Measurements from ENCODE around the gene IGLL5.
"Not testable (repeated sequence)": the region's sequence is repeated elsewhere in the genome, so short reads cannot be mapped to it uniquely, and the experiment has no call there.

IGLL5 gene

DNA sequence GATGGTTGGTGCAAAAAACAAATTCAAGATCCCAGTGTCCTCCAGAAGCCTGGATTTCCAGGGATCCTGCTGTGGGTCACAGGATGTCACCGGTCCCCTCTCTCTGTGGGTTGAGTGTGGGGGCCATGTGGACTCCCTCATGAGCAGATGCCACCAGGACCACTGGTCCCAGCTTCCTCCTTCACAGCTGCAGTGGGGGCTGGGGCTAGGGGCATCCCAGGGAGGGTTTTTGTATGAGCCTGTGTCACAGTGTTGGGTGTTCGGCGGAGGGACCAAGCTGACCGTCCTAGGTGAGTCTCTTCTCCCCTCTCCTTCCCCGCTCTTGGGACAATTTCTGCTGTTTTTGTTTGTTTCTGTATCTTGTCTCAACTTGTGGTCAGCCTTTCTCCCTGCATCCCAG, 17.1 kb downstream of the IGLL5 start:
- H3K4me1 Mint-ChIP-seq (ENCODE audit: low read depth in 2 of 2); H3K27ac Mint-ChIP-seq; H3K9me3 Mint-ChIP-seq; DNase-seq; H3K36me3 Mint-ChIP-seq (ENCODE audit: insufficient read depth); ATAC-seq (replicated peaks); H3K4me3 Mint-ChIP-seq: not testable (repeated sequence)
- H3K27me3 Mint-ChIP-seq, result peaks cover 23 to 50% of the 10 kb centered on the region in 2 donors

DNA sequence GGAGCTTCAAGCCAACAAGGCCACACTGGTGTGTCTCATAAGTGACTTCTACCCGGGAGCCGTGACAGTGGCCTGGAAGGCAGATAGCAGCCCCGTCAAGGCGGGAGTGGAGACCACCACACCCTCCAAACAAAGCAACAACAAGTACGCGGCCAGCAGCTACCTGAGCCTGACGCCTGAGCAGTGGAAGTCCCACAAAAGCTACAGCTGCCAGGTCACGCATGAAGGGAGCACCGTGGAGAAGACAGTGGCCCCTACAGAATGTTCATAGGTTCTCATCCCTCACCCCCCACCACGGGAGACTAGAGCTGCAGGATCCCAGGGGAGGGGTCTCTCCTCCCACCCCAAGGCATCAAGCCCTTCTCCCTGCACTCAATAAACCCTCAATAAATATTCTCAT, 18.8 kb downstream of the IGLL5 start:
- not testable (repeated sequence) for H3K4me3 Mint-ChIP-seq; ATAC-seq (replicated peaks); H3K36me3 Mint-ChIP-seq (ENCODE audit: insufficient read depth); H3K4me1 Mint-ChIP-seq (ENCODE audit: low read depth in 2 of 2); H3K9me3 Mint-ChIP-seq; DNase-seq
- peak overlapping the region in 1 of 2 donors; percentile 56 for H3K27ac Mint-ChIP-seq
- peaks cover 28 to 58% of the 10 kb centered on the region in 2 donors for H3K27me3 Mint-ChIP-seq

DNA sequence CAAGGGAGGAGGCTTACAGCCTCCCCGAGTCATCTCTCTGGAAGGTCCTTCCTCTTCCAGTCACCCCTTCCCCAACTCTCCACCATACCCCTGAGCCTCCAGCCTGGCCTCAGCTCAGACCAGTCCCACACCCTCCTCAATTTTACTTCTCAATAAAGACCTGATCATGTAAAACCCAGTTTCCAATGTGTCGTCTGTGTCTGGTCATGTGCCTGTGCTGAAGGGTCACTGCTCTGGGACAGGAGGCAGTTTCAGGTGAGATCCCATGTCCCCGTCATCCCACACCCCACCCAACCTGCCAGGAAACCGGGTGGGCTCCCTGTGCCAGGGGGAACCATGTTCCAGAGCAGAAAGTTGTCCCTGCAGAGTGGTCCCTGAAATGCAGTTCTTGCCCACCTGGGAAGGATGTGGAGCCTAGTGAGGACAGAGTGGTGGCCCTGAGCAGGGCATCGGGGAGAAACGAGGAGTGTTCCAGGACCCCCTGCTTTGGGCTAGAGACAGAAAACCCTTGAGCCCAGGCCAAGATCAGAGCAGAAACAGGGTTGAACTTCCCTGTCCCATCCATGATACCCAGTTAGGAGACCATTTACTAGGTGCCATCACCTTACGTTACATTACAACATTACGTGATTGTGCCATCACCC, 19.4 kb downstream of the IGLL5 start:
- Mint-ChIP-seq H3K4me1 (ENCODE audit: low read depth in 2 of 2) (peaks cover 0 to 3% of the 10 kb centered on the region in 2 donors), H3K27me3 (peaks cover 22 to 57% of the 10 kb centered on the region in 2 donors), H3K27ac (peak overlapping the region in 1 of 2 donors; percentile 56), H3K4me3 (no peak overlapping the region), H3K36me3 (ENCODE audit: insufficient read depth) (peaks cover 5% of the 10 kb centered on the region), H3K9me3 (no peaks in the 10 kb centered on the region)
- no peak for ATAC-seq (replicated peaks)
- DNase-seq, result no peak

DNA sequence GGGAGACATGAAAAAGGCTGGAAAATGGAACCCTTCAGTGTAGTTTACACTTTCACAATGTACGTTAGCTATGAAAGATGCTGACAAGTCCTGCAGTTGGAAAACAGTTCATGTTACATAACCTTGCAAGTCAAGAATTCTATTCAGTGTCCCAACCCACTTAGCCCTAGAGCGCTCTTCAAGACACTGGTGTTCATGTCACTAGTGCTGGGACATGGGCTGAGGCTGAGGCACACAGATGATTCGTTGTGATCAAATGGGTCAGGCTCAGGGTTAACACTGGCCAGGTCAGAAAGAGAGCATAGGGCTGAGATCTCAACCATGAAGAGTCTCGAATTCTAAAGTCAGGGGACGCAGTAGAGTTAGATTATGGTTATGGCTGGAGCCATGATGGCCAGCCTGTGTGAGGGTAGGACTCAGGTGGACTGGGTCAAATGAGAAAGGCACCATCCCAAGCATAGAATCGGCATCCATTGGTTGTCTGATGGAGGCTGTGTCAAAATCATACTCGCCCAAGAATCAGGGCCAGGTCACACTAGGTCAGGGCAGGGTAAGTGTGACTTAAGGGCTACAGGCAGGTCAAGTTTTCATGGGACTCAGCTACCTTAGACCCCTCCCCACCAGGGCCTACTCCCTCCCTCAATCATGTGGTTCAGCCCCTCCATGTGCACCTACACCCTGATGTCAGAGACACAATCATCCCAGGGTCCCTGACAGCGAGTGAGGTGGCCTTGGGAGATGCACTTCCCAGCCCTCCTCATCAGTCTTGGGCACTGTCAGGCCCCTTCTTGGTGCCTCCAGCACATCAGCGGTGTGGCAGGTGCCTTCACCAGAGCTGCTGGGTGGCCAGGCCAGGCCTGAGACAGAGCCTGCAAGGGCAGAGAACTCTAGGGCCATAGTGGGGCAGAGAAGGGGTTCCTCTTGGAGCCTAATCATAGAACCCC, 20.2 kb downstream of the IGLL5 start:
- ATAC-seq (replicated peaks) (no peak), DNase-seq (no peak)
- H3K27ac Mint-ChIP-seq, result no peak overlapping the region
- peaks cover 5% of the 10 kb centered on the region for H3K36me3 Mint-ChIP-seq (ENCODE audit: insufficient read depth)
- H3K27me3 Mint-ChIP-seq, result peaks cover 22 to 50% of the 10 kb centered on the region in 2 donors
- H3K4me1 Mint-ChIP-seq (ENCODE audit: low read depth in 2 of 2), result peaks cover 0 to 3% of the 10 kb centered on the region in 2 donors
- no peak overlapping the region for H3K4me3 Mint-ChIP-seq
- H3K9me3 Mint-ChIP-seq, result no peaks in the 10 kb centered on the region

DNA sequence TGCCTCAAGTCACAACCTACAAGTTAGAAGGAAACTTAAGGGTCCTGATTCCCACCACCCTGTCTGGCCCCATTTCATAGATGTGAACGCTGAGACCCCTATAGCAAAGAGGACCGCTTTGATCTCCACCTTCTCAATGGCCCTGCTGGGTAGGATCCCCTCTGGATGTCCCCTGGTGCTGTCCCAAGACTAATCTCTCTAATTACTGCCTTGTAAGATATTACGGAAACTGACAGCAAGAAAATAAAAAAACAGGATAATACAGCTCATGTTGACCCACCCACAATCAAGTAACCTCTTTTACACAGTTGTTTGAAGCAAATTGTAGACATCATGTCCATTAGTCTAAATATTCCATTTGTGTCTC, 20.9 kb downstream of the IGLL5 start:
- Mint-ChIP-seq H3K4me3 (no peak overlapping the region), H3K4me1 (ENCODE audit: low read depth in 2 of 2) (peaks cover 0 to 3% of the 10 kb centered on the region in 2 donors), H3K9me3 (no peaks in the 10 kb centered on the region), H3K27me3 (peaks cover 22 to 50% of the 10 kb centered on the region in 2 donors), H3K36me3 (ENCODE audit: insufficient read depth) (peaks cover 5% of the 10 kb centered on the region), H3K27ac (no peak overlapping the region)
- ATAC-seq (replicated peaks), result no peak
- no peak for DNase-seq

DNA sequence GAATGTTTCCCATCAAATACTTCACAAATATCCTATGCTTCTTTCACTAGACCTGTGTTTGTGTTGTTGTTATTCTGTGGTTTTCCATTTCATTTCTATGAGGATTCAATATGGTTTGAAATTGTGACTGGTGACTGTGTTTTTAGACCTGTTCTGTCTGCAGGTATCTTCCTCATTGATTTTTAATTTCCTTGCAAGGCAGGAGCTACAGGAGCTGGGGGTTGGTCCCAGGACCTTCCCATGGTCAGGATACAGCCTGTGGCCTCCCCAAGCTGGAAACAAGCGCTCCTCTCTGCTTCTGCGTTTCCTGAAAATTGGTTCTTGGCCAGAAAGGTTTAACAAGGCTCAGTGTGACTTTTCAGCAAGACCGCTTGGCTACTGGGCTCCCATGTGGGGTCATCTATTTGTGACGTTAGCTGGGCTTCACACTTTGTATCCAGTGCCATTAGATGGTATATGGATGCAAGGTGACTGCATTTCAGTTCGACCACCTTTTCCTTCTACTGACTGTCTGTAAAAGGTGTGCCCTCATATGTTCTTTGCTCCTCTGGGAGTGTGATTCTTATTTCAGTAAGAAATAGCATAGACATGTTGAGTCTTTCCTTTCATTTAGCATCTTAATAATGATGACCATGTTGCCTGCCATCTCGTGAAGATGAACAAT, 21.5 kb downstream of the IGLL5 start:
- H3K27me3 Mint-ChIP-seq, result peaks cover 22 to 52% of the 10 kb centered on the region in 2 donors

DNA sequence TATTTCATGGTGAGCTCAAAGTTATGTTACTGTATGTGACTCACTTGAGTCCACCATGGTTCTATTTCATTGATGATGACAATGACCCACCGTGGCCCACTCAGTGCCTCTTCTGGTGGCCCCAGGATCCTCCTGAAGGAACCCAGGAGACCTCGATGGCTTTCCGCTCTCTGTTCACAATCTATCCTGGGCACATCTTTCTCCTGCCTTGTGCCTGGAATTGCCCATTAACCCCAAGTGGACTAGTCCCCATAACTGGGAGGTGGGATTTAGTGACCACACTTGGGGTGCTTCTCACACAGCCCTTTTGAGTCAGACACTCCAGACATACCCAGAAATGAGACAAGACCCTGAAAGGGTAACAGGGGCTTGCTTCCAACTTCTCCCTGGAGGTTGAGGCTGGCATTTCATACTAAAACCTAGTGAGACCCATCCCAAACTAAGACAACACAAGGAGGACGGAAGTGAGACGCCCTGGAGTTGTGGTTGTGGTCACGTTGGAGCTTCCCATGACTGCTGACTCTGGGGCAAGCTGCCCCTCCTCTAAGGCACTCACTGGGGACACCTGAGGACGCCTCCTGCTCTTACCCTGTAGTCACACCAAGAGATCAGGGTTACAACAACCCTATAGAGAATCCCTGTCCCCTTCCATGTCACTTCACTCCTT, 22.1 kb downstream of the IGLL5 start:
- no peak for ATAC-seq (replicated peaks)
- Mint-ChIP-seq H3K27me3 (peaks cover 22 to 59% of the 10 kb centered on the region in 2 donors), H3K4me3 (no peak overlapping the region), H3K9me3 (no peaks in the 10 kb centered on the region), H3K27ac (no peak overlapping the region), H3K4me1 (ENCODE audit: low read depth in 2 of 2) (peaks cover 3 to 5% of the 10 kb centered on the region in 2 donors), H3K36me3 (ENCODE audit: insufficient read depth) (peaks cover 5% of the 10 kb centered on the region)
- no peak for DNase-seq

More for the DNA sequence above, 21.5 kb downstream of the IGLL5 start:
- no peak for ATAC-seq (replicated peaks)
- Mint-ChIP-seq H3K9me3 (no peaks in the 10 kb centered on the region), H3K4me3 (no peak overlapping the region), H3K4me1 (ENCODE audit: low read depth in 2 of 2) (peaks cover 0 to 3% of the 10 kb centered on the region in 2 donors), H3K36me3 (ENCODE audit: insufficient read depth) (peaks cover 5% of the 10 kb centered on the region), H3K27ac (no peak overlapping the region)
- DNase-seq, result no peak

DNA sequence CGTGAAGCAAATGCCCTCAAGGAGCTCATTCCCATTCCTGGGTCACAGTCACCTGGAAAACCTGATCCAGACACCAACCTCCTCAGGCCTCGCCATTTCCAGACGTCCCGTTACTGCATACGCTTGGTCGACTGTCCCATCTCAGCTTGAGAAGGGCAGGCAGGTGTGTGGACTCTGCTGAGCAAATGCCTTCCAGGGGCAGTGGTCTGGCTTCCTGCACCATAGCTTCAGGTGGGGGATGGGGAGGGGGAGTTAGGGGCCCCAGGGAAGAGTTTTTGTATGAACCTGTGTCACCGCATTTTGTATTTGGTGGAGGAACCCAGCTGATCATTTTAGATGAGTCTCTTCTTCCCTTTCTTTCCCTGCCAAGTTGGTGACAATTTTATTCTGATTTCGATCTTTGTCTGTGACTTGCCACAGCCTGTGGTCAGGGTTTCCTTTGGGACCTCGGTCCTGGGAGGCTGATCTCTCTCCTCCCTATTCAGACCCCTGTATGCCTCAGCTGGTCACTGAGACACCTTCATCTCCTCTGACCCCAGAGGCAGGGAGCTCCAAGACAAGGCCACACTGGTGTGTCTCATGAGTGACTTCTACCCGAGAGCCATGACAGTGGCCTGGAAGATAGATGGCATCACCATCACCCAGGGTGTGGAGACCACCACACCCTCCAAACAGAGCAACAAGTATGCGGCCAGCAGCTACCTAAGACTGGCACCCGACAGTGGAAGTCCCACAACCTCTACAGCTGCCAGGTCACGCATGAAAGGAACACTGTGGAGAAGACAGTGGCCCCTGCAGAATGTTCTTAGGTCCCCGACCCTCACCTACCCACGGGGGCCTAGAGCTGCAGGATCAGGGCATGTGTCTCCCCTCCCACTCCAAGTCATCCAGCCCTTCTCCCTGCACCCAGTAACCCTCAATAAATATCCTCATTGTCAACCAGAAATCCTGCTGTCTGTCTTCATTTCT, 22.9 kb downstream of the IGLL5 start:
- Mint-ChIP-seq H3K4me3 (no peak overlapping the region), H3K9me3 (no peaks in the 10 kb centered on the region), H3K36me3 (ENCODE audit: insufficient read depth) (peaks cover 5% of the 10 kb centered on the region), H3K4me1 (ENCODE audit: low read depth in 2 of 2) (peaks cover 3 to 5% of the 10 kb centered on the region in 2 donors), H3K27ac (no peak overlapping the region), H3K27me3 (peaks cover 17 to 51% of the 10 kb centered on the region in 2 donors)
- ATAC-seq (replicated peaks) (no peak), DNase-seq (no peak)

DNA sequence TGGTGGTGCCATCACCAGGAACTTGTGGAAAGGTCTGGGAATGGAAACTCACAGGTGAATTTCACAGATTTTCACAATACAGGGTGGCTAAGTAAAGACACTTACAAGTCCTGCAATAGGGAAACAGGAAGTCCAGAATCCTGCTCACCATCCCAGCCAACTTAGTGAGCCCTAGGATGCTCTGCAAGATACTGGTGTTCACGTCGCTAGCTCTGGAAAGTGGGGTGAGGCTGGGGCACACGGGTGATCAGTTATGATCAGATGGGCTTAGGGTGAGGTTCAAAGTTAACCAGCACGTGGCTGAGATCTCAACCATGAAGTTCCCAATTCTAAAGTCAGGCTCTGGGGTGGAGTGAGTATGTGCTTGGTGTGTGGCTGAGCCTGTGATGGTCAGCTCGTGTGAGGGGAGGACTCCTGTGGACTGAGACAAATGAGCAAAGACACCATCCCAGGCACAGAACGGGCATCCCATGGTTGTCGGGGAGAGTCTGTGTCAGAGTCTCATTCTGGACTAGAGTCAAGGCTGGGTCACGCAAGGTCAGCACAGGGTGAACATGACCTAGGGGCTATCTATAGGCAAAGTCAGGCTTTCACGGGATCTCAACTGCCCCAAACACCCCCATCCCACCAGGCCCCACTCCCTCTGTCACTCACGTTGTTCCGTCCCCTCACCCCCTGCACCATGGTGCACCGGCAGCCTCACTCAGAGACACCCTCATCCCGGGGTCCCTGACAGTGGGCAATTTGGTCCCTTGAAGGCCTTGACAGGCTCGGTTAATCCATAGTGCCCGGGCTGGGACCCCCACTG, 23.9 kb downstream of the IGLL5 start:
- H3K4me1 Mint-ChIP-seq (ENCODE audit: low read depth in 2 of 2), result peaks cover 3 to 5% of the 10 kb centered on the region in 2 donors
- H3K36me3 Mint-ChIP-seq (ENCODE audit: insufficient read depth), result peaks cover 5% of the 10 kb centered on the region
- no peak overlapping the region for H3K4me3 Mint-ChIP-seq
- H3K9me3 Mint-ChIP-seq, result no peaks in the 10 kb centered on the region
- no peak overlapping the region for H3K27ac Mint-ChIP-seq
- ATAC-seq (replicated peaks) (no peak), DNase-seq (no peak)
- peaks cover 21 to 59% of the 10 kb centered on the region in 2 donors for H3K27me3 Mint-ChIP-seq

DNA sequence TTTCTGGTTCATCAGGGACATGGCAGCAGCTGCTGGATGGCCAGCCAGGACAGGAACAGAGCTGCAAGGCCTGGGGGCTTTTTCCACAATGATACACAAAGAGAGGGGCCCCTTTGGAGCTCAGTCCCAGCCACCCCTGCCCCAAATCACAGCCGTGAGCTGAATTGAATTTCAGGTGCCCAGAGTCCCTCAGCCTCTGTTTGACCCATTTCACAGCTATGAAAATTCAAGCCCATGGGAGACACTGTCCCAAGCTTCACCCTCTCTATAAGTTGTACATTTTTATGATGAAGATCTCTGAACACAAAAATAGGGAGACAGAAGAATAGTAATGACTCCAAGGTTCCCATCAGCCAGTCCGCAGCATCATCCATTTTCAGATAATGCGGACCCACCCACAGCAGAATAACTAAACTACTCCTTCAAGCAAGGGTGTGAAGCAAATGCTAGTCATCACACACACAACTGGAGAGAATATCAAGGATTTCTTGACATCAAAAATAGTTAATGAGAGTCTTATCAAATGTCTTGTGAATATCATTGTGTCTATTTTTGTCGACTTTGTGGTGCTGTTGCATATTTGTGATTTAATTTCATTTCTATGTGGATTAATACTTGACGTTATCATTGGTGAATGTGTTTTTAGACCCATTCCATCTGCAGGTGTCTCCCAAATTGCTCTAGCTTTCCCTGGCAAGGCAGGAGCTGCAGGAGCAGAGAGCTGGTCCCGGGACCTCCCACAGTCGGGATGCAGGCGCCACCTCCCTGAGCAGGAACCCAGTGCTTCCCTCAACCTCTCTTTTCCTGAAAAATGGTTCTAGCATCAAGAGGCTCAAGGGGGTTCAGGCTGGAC, 24.7 kb downstream of the IGLL5 start:
- Mint-ChIP-seq H3K27me3 (peaks cover 18 to 54% of the 10 kb centered on the region in 2 donors), H3K27ac (no peak overlapping the region), H3K9me3 (no peaks in the 10 kb centered on the region), H3K36me3 (ENCODE audit: insufficient read depth) (peaks cover 5% of the 10 kb centered on the region), H3K4me1 (ENCODE audit: low read depth in 2 of 2) (peaks cover 3 to 5% of the 10 kb centered on the region in 2 donors), H3K4me3 (no peak overlapping the region)
- ATAC-seq (replicated peaks), result no peak
- no peak for DNase-seq

DNA sequence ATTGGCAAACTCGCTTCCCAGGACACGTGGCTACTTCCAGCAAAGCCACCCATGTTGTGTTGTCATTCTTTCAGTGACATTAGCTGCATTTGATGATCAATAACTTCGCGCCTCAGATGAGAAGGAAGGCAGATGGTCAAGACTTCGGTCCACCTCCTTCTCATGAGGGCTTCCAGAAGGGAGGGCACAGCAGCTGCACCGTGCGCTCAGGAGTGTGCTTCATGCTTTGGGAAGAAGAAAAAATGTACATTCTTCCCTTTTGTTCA, 25.3 kb downstream of the IGLL5 start:
- no peak for DNase-seq
- H3K9me3 Mint-ChIP-seq, result no peaks in the 10 kb centered on the region
- no peak for ATAC-seq (replicated peaks)
- H3K4me1 Mint-ChIP-seq (ENCODE audit: low read depth in 2 of 2), result peaks cover 3 to 5% of the 10 kb centered on the region in 2 donors
- no peak overlapping the region for H3K27ac Mint-ChIP-seq
- peaks cover 8% of the 10 kb centered on the region for H3K36me3 Mint-ChIP-seq (ENCODE audit: insufficient read depth)
- peaks cover 18 to 51% of the 10 kb centered on the region in 2 donors for H3K27me3 Mint-ChIP-seq
- no peak overlapping the region for H3K4me3 Mint-ChIP-seq
